Cerebellar cortex (tissue), 1 donor: Measurements from ENCODE around the gene RYR3.
"Not testable (repeated sequence)": the region's sequence is repeated elsewhere in the genome, so short reads cannot be mapped to it uniquely, and the experiment has no call there.

Source experiments
- DNase-seq: peaks from one replicate; pipeline ENCODE4 v3.0.0-alpha.2; 2015; ENCODE audit warnings: low spot score

RYR3 gene

DNA sequence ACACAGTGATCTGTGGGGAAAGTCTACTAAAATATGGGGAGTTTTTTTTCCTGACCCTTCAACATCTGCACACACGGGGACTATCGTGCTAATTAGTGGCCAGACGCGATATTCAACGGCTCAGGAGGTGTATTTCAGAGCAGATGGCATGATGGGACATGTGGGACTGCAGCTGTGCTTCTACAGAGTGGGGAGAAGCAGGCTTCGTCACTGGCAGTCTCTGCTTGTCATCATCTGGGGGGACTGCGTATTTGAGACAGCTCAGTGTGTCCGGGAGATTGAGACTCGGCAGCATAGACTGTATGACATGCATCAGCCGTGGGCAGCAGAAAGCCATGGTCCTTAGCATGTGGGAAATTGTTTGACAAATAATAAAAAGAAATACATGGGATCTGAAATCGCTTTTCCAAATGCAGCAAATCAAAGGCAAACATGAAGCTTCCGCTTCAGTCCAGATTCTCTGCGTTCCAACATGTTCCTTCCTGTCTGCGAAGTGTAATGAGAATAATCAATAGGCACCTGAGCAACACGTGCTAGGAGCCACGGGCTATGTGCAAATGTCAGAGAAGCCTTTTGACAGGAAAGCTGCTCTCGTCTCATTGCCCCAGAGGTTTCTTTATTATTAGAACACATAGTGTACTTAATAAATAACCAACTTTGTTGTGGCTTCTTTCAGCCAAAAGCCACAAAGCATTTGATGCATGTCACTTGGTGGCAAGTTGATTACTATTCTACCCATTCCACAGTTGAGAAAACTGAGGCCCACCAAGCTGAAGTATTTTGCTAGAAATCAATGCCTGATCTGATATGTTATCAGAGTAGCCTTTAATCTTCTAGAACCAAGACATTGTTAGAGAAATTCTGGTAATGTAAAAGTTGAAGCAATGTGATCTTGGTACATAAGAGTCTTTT, 276.3 kb downstream of the RYR3 start:
- DNase-seq, result no peak

DNA sequence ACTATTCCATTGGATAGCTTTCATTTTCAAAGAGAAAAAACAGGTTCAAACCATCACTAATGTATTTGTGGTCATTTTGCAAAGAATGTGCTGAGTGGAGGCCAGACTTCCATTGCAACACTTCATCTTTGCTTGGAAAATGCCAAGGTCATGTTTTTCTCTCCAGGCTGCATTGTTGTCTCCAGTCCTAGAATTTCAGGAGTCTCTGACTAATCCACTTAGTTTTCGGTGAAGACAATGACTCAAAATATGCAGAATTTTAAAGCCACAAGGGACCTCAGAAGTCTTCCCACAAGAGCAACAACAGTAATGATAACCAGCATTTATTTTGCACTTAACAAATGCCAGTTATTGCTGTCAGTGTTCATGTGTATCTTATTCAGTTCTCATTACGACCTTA, 277.0 kb downstream of the RYR3 start:
- no peak for DNase-seq

DNA sequence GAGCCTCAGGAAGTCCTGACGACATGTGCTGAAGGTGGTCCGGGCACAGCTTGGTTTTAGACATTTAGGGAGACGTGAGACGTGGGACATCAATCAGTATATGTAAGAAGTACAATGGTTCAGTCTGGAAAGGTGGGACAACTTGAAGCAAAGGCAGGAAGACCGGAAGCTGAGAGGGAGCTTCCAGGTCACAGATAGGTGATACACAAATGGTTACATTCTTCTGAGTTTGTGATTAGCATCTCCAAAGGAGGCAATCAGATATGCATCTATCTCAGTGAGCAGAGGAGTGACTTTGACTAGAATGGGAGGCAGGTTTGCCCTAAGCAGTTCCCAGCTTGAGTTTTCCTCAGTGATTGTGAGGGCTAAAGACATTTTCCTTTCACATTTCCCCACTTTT, 282.1 kb downstream of the RYR3 start:
- no peak for DNase-seq

DNA sequence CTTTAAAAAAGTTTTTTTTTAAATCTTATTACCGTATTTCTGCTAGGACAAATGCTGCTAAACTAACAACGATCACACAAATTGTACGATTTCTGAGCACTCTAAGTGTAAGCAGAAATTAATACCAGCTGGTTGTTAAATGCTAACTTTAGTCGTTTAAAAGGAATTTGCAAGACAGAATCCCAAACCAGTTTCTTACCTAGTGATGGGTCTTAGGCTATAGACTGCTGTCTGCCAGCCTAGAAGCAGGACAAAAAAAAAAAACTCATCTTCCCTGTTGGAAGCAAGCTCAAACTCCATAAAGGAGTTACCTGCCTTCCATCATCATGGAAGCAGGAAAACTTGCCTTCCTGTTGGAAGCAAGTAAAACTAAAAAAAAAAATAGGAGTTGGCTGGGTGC, 287.6 kb downstream of the RYR3 start:
- not testable (repeated sequence) for DNase-seq

GRCh38 chr15:33600212-33600611, 289.4 kb downstream of the RYR3 start:
- no peak for DNase-seq

DNA sequence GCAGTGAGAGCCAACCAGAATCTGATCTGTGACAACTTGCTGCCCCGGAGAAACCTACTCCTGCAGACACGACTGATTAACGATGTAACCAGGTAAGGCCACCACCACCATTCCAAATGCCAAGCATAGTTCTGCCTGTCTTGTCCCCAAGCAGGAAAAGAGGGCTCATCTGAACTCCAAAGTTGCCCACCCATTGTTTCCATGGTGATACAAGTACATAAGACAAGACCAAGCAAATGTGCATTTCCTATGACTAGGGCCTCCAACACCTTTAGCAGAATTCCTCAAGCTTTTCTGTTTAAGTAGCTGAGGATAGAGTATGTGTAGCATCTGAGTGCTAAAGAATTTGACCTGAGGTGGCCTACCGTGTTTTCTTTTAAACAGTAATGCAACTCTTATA, 290.7 kb downstream of the RYR3 start:
- no peak for DNase-seq

GRCh38 chr15:33608714-33609113, 297.9 kb downstream of the RYR3 start:
- no peak for DNase-seq

- DNase-seq, result no peak
Measured at GRCh38 chr15:33612721-33613304, 302.0 kb downstream of the RYR3 start.

GRCh38 chr15:33616475-33616874, 305.7 kb downstream of the RYR3 start:
- no peak for DNase-seq

GRCh38 chr15:33618350-33618749, 307.6 kb downstream of the RYR3 start:
- DNase-seq, result no peak

- no peak for DNase-seq
Measured at GRCh38 chr15:33621141-33621540, 310.4 kb downstream of the RYR3 start.

GRCh38 chr15:33623010-33623409, 312.2 kb downstream of the RYR3 start:
- no peak for DNase-seq

DNA sequence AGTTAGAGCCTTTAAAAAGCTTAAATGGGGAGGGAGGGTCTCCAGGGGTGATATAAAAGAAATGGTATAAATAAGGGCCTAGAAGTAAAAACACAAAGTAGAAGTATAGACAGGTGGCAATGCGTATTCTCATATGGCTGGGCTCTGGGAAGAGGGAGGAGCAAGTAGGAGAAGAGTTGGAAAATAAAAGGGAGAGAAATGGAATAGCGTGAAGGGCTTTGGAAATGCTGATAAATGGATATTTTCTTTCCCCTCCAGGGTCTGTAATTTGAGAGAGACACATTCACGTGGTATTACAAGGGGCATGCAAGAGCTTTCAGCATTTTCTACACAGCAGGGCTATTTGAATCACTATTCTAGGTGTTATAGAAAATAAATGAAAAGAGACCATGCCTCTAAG, 313.7 kb downstream of the RYR3 start:
- DNase-seq, result no peak

GRCh38 chr15:33629647-33630046, 318.9 kb downstream of the RYR3 start:
- DNase-seq, result no peak

- DNase-seq, result no peak
Measured at GRCh38 chr15:33636234-33636633, 325.5 kb downstream of the RYR3 start.

DNA sequence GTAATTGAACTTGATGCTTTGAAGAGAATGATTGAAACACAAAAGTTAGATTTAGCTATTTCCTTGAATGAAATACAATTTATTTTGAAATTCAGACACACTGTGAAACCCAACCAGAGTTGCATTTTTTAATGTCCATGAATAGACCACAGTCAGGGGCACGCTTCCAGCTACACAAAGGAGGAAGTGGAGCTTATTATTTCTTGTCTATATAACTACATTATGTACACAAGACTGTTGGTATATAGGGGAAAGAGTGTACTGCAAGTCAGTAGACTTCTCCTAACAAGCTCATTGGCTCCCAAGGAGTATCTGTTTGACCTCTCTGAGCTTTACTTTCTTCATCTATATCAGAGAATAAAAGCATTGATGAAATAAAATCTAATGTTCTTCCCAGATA, 326.2 kb downstream of the RYR3 start:
- DNase-seq, result no peak

- DNase-seq, result no peak
Measured at GRCh38 chr15:33638453-33638852, 327.7 kb downstream of the RYR3 start.

- DNase-seq, result no peak
Measured at GRCh38 chr15:33639051-33639450, 328.3 kb downstream of the RYR3 start.

GRCh38 chr15:33639456-33639855, 328.7 kb downstream of the RYR3 start:
- no peak for DNase-seq

- DNase-seq, result peak; percentile 13
Measured at GRCh38 chr15:33639978-33640377, 329.2 kb downstream of the RYR3 start.

GRCh38 chr15:33641069-33641468, 330.3 kb downstream of the RYR3 start:
- no peak for DNase-seq

- DNase-seq, result no peak
Measured at GRCh38 chr15:33644304-33644703, 333.5 kb downstream of the RYR3 start.

- DNase-seq, result no peak
Measured at GRCh38 chr15:33646744-33647143, 336.0 kb downstream of the RYR3 start.
